ENCODE results near the gene SORL1-AS1.

The SORL1-AS1 gene

DNA sequence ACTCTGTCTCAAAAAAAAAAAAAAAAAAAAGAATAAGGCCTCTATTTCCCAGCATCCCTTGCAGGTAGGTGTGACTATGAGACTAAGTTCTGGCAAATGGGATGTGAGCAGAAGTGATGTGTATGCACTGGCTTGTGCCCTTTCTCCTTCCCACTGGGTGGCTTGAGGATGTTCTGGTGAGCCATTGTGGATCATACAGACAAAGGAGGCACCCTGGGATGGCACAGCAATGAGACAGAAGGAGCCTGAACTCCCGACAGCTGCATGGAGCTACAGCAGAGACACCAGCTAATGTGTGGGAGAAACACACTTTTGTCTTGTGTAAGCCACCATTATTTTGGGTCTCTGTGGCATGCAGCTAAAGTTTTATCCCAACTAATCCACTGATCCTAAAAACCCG lies 11.2 kb downstream of the SORL1-AS1 start:
- no peaks in the 10 kb centered on the region for H3K36me3 ChIP-seq
- no peak overlapping the region for H3K27ac ChIP-seq
- H3K9me3 ChIP-seq: no peaks in the 10 kb centered on the region
- H3K4me1 ChIP-seq: no peaks in the 10 kb centered on the region
- H3K4me3 ChIP-seq: no peak overlapping the region
- no peaks in the 10 kb centered on the region for H3K27me3 ChIP-seq
- intact Hi-C loops (cut with DNase I; ENCODE audit: low total_unique reads): no loop called here
- no peak for DNase-seq
- TF ChIP-seq, protein P1, sequence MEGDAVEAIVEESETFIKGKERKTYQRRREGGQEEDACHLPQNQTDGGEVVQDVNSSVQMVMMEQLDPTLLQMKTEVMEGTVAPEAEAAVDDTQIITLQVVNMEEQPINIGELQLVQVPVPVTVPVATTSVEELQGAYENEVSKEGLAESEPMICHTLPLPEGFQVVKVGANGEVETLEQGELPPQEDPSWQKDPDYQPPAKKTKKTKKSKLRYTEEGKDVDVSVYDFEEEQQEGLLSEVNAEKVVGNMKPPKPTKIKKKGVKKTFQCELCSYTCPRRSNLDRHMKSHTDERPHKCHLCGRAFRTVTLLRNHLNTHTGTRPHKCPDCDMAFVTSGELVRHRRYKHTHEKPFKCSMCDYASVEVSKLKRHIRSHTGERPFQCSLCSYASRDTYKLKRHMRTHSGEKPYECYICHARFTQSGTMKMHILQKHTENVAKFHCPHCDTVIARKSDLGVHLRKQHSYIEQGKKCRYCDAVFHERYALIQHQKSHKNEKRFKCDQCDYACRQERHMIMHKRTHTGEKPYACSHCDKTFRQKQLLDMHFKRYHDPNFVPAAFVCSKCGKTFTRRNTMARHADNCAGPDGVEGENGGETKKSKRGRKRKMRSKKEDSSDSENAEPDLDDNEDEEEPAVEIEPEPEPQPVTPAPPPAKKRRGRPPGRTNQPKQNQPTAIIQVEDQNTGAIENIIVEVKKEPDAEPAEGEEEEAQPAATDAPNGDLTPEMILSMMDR (IDR thresholded peaks at IDR 0.05): no peak
- TF ChIP-seq POLR2A (IDR thresholded peaks at IDR 0.05): no peak

DNA sequence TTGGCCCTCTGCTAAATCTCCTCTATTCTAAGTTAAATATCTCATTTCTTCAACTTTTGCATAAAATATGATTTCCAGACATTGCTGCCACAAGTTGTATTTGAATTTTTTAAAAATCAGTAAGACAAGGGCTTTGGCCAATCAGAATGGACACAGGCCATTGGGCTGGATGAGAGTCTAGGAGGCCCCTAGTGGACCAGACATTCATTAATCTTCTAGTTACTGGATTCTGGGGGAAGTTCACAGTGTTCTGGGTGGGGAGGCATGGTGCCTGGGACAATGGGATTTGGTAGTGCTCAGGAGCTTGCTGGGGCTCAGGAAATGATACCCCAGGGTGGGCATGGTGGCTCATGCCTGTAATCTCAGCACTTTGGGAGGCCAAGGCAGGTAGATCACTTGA lies 13.0 kb downstream of the SORL1-AS1 start:
- intact Hi-C loops (cut with DNase I; ENCODE audit: low total_unique reads): no loop called here
- TF ChIP-seq POLR2A (IDR thresholded peaks at IDR 0.05): no peak
- TF ChIP-seq, protein P1 (IDR thresholded peaks at IDR 0.05): no peak
- no peak overlapping the region for H3K4me3 ChIP-seq
- H3K27me3 ChIP-seq: no peaks in the 10 kb centered on the region
- no peaks in the 10 kb centered on the region for H3K4me1 ChIP-seq
- DNase-seq: no peak
- no peaks in the 10 kb centered on the region for H3K9me3 ChIP-seq
- H3K27ac ChIP-seq: no peak overlapping the region
- no peaks in the 10 kb centered on the region for H3K36me3 ChIP-seq

DNA sequence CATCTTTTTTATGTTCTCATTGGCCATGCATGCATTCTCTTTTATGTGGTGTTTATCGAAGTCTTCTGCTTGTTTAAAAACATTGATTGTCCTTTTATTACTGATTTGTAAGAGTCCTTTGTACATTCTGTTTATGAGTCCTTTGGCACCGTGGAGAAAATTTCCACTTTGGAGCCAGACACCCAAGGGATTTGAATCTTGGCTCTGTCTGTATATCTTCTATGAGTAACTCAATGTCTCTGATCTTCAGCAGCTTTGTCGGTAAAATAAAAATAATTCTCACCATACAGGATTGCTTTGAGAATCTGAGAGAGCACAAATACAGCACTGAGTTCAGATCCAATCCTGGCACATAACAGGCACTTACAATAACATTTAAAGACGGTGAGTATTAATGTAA lies 13.4 kb downstream of the SORL1-AS1 start:
- DNase-seq: no peak
- Histone ChIP-seq H3K27ac (no peak overlapping the region), H3K36me3 (no peaks in the 10 kb centered on the region), H3K9me3 (no peaks in the 10 kb centered on the region), H3K4me1 (no peaks in the 10 kb centered on the region), H3K4me3 (no peak overlapping the region), H3K27me3 (no peaks in the 10 kb centered on the region)
- intact Hi-C loops (cut with DNase I; ENCODE audit: low total_unique reads): no loop called here
- TF ChIP-seq, protein P1 (IDR thresholded peaks at IDR 0.05): no peak
- TF ChIP-seq POLR2A (IDR thresholded peaks at IDR 0.05): no peak

DNA sequence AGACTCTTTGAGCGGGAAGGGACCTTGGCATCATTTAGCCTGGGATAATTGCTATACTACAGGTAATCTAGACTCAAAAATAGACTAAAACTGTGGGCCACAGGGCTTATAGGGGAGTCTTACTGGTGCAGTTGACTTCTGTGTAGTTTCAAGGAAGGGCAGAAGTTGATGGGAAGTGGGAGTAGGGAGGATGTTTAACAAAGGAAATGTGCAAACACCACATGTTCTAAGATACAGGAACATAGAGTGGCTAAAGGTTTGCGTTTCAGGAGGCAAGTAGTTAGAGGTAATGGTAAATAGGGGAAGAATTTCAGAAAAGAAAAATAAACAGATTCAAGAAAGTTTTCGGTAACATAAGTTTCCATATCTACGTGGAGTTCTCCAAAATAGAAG lies 15.1 kb downstream of the SORL1-AS1 start:
- no peak for DNase-seq
- Histone ChIP-seq H3K4me3 (no peak overlapping the region), H3K36me3 (no peaks in the 10 kb centered on the region), H3K27ac (no peak overlapping the region), H3K9me3 (no peaks in the 10 kb centered on the region), H3K4me1 (no peaks in the 10 kb centered on the region), H3K27me3 (no peaks in the 10 kb centered on the region)
- intact Hi-C loops (cut with DNase I; ENCODE audit: low total_unique reads): no loop called here
- TF ChIP-seq, protein P1 (IDR thresholded peaks at IDR 0.05): no peak
- no peak for TF ChIP-seq POLR2A (IDR thresholded peaks at IDR 0.05)

DNA sequence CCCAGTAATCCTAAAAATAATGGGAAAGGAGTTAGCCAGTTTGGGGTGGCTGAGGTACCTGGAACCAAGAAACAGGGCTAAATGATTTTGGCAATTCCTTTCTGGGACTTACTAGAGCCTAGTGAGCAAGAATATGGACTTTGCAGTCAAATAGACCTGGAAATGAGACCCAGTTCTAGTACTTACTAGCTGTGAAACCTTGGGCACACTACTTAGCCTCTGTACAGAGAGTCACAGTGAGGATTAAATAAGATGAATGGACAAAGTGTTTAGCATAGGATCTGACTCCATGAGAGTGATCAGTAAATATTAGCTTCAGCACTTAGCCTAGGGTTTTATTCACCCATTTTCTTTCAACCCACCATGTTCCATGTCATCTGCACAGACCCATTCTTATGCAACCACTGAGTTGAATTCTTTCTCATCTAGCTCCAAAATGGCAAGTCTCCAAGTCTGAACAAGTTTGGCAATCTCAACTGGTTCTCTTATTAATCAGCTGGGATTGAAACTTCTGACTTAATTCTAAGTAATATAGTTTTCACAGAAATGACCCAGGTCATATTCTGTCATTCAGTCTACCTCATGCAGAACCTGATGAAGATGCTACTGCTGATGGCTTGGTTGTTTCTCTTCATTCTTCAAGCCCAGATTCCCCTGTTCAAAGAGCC lies 15.6 kb downstream of the SORL1-AS1 start:
- intact Hi-C loops (cut with DNase I; ENCODE audit: low total_unique reads): no loop called here
- H3K4me1 ChIP-seq: no peaks in the 10 kb centered on the region
- no peak for TF ChIP-seq POLR2A (IDR thresholded peaks at IDR 0.05)
- TF ChIP-seq, protein P1 (IDR thresholded peaks at IDR 0.05): no peak

More for the DNA sequence above, 15.6 kb downstream of the SORL1-AS1 start:
- H3K27ac ChIP-seq: no peak overlapping the region
- no peaks in the 10 kb centered on the region for H3K36me3 ChIP-seq
- H3K27me3 ChIP-seq: no peaks in the 10 kb centered on the region
- H3K9me3 ChIP-seq: no peaks in the 10 kb centered on the region
- no peak overlapping the region for H3K4me3 ChIP-seq
- DNase-seq: no peak

Measured in uterus (tissue), 3 donors.